HS-5 (cell line): ENCODE data around the gene TM9SF4.
"Not testable (repeated sequence)": the region's sequence is repeated elsewhere in the genome, so short reads cannot be mapped to it uniquely, and the experiment has no call there.

Experiments used
- DNase-seq: peaks from one replicate; pipeline ENCODE4 v3.0.0-alpha.2; 2012; ENCODE audit warnings: low read depth

TM9SF4 gene

DNA sequence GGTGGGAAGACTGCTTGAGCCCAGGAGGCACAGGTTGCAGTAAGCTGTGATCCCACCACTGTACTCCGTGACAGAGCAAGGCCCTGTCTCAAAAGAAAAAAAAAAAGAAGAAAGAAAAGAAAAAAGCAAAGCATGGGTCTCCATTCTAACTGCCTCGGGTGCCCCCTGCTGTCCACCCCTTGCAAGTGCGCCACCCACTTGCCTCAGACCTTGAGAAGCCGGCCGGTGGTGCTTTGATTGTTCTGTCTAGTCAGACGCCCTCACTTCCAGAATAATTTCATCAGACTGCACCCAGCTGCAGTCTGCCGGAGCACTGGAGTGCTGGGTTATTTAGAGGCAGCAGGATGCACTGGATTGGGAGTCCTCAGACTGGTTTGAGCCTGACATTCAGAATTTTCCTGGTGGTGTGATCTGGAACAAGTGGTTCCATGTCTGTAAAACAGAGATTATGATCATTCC is 17.6 kb upstream of the TM9SF4 start:
- DNase-seq: peak; percentile 20

DNA sequence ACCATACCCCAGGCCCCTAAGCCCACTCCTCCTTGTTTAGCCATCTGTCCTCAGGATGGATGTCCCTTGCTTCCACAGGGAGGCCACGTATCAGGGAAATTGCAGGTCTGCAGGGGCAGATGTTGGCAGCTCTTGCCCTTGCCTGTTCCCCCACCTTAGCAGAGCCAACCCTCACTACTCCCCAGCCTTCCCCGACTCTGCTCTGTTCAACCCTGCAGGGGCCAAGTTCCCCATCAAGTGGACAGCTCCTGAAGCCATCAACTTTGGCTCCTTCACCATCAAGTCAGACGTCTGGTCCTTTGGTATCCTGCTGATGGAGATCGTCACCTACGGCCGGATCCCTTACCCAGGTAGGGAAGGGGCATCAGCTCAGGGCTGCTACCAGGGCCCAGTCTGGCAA is 10.7 kb upstream of the TM9SF4 start:
- DNase-seq: no peak

DNA sequence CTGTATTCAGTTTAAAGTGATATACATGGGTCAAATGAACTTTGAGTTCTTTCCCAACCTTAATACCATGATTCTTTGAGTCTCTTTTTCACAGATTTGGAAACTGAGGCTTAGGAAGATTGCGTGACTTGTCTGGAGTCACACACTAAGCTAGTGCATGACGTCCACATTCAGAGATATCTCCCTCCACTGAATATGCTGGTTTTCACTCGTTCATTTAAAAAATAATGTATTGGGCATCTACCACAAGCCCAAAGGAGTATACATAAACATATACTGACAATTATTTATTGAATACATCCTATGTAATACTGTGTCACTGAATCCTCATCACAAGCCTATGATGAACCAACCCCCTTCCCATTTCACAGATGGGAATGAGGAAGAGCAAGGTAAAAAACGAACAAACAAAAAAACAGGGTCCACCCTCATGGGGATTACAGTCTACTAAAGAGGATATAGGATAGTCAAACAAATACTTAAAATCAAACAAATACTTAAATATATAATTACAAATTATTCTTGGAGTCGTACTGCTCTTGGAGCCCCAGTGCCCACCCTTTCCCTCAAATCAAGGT is 611 bp upstream of the TM9SF4 start:
- DNase-seq: no peak

DNA sequence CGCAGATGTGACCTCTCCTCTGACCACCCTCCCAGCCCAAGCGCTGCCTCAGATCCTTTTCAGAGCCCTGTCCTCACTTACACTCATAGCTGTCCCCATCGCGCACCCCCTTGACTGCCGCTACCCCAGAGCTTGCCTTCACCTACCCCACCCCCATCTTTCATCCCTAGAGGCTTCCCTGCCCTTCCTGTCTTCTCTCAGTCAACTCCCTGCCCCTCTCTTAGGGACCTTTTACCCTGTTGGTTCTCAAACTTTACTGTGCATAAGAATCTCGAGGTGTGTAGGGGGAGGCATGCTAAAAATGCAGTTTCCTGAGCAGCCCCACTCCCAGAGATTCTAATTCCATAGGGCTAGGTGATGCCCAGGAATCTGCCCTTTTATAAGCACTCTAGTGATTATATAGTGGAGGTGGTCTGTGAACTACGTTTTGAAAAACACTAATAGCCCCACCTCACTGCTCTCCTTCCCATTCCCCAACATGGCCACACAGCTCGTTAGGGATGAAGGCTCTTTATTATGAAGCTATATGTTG is 725 bp downstream of the TM9SF4 start:
- no peak for DNase-seq

DNA sequence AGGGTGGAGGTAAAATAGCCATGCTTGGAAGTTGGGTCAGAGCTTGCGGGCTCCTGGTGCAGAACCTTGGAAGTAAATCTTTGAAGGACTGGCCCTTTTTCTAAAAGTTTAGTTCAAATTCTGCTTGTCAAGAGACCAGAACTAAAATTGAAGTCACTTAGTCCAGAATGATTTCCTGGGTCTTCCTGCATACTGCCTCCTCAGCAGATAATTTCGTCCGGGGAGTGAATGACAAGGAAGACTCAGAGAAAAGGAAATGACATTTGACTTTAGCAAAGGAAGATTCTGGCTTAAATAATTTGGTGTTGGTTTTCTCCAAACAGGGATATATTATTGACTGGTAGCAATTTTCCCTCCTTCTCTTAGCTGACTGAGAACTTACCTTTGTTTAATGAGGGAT is 1.2 kb downstream of the TM9SF4 start:
- DNase-seq: no peak

DNA sequence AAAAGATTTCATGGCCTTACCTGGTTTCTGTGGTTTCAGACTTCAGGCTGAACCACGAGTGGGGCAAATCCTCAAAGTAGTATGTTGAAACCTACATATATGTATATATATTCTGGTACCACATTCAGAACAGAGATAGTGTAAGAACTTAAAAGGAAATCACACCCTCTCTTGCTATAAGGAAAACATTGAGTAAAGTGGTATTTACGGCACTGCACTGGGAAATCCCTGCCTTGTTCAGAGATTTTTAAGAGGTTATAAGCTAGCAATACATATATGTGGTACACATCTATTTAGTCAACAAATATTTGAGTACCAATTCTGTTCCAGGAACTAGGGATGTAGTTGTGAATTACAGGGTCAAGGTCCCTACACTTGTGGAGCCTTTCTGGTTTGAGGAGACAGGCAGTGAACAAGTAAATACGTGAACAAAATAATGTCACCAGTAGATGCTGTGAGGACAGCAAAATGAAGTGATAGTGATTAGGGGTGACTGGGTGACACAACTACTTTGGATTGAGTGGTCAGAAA is 1.7 kb downstream of the TM9SF4 start:
- DNase-seq: no peak

DNA sequence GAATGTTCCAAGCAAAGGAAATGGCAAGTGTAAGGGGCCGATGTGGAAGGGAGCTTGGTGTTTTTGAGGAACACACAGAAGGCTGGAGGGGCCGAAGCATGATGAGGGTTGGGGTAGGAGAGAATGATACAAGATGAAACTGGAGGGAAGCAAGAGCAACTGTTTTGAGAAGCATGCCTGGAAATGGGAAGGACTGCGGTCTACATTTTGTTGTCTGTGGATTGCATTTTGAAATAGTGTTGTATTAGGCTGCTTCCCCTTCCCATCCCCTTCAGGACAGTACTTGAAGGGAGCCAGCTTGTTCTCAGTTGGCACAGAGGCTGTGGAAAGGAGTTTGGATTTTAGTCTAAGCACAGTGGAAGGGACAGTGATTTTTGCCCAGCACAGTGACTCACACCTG is 2.2 kb downstream of the TM9SF4 start:
- DNase-seq: no peak

DNA sequence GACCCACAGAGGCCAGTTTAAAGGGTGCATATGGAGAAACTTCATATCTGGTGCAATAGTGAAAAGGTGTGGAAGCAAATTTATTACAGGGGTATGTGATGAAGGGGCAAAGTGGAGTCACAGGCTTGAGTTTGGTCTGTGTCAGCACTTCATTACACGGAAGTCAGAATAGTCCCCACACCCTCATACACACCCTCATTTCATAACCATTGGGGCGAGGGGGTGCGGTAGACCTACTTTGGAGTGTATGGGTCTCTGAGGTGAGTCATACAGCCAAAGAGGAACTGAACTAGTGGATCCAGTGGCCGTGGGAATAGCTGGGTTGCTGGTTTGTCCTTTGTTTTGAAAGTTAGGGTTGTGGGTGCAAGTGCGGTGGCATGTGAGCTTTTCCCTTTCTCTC is 3.3 kb downstream of the TM9SF4 start:
- no peak for DNase-seq

DNA sequence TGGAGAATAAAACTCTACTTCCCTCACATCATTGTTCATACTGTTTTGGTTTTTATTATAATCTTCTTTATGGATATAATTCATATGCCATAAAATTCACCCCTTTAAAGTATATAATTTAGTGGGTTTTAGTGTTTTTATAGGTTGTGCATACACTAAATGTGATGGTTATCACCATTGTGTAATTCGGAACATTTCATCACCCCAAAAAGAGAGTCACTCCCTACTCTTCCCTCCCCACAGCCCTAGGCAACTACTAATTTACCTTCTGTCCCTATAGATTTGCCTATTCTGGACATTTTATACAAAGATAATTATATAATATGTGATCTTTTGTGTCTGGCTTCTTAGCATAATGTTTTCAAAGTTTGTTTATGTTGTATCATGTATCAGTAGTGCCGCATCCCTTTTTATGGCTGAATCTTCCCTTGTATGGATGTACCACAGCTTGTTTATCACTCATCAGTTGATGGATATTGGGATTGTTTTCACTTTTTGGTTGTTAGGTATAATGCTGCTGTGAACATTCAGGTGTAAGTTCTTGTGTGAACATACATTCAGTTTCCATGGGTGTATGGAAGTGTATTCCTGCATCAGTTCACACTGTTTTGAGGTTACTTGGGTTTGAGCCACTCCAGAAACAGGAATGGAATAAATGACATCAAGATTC is 4.2 kb downstream of the TM9SF4 start:
- no peak for DNase-seq

DNA sequence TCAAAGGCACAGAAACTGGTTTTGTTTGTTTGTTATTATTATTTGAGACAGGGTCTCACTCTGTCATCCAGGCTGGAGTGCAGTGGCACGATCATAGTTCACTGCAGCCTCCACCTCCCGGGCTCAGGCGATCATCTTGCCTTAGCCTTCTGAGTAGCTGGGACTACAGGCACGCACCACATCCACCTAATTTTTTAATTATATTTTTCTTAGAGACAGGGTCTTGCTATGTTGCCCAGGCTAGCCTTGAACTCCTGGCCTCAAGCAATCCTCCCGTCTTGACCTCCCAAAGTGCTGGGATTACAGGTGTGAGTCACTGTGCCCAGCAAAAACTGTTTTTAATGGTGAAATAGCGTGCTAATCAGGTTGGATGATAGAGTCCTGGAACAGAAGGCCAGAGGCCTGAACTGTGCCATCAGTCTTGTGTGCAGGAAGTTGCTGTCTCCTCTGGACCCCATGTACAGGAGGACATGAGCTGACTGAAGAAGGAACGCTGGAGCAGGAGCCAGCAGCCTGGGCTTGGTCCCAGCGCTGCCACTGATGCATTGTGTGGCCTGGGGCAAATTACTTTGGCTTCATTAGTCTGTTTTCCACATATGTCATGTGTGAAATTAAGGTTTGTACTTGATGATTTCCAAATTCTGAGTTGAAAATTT is 4.9 kb downstream of the TM9SF4 start:
- DNase-seq: no peak

DNA sequence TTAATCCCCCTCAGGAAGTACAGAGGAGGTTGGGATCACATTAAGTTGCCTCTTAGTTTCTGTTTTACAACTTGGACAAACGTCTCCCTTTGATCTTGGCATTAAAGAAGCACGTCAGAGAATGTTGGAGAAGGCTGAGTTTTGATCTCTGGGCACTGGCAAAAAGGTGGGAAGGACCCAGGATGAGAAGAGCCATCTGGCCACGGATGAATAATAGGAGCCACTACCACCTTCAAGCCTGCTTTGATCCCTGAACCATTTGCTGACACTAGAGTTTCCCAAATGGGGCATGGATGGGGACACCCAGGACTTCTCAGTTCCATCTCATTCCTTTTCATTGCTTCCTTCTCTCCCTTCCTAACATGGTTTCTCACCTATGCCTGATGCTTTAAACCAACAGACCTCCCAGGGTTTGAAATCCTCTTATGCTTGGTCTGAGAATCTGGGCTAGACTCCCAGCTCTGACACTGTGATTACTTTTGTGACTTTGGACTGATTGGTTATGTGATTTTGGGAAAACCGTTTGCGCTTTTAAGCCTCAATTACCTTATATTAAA is 5.8 kb downstream of the TM9SF4 start:
- no peak for DNase-seq

DNA sequence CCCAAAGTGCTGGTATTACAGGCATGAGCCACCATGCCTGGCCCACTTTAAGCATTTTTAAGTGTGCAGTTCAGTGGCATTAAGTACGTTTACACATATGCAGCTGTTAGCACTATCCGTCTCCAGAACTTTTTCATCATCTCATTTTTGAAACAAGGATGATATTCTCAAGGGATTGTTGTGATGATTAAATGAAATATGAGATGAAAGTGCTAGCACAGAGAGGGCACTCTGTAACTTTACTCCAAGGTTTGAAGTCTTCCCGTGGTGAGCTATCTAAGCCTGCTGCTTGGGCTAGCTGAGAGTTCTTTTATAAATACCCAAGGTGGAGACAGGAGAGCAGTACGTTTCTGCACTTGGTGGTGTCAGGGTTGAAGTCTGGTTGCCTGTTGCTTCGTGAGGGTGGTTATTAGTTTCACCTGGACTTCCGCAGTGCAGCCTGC is 6.6 kb downstream of the TM9SF4 start:
- DNase-seq: no peak

DNA sequence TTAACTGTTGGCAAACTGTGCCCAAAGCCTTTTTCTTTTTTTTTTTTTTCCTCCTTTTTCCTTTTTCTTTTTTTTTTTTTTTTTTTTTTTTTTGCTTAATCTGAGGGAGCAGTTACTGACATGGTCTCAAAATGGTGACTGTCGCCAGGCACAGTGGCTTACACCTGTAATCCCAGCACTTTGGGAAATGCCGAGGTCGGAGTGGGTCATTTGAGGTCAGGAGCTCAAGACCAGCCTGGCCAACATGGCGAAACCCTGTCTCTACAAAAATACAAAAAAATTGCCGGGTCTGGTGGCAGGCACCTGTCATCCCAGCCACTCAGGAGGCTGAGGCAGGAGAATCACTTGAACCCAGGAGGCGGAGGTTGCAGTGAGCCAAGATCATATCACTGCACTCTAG is 7.3 kb downstream of the TM9SF4 start:
- not testable (repeated sequence) for DNase-seq

DNA sequence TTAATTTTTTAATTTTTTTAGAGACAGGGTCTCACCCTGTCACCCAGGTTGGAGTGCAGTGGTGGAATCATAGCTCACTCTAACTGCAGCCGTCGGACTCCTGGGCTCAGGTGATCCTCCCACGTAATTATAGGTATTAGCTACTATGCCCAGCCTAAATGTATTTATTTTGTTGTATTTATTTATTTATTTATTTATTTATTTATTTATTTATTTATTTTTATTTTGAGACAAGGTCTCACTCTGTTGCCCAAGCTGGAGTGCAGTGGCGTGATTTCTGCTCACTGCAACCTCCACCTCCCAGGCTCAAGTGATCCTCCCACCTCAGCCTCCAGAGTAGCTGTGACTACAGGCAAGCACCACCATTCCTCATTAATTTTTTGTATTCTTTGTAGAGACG is 8.9 kb downstream of the TM9SF4 start:
- DNase-seq: not testable (repeated sequence)

DNA sequence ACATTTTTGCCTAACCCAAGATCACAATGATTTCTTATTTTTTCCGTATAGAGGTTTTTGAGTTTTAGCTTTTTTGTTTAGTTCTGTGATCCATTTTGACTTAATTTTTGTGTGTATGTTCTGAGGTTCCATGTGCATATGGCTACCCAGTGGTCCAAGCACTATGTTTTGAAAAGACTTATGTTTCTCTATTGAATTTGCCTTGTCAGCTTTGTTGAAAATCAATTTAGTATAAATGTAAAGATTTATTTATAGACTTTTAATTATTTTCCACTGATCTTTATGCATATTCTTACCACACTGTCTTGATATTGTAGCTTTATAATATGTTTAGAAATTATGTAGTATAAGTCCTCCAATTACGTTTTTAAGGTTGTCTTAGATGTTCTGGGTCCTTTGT is 10.2 kb downstream of the TM9SF4 start:
- DNase-seq: no peak

DNA sequence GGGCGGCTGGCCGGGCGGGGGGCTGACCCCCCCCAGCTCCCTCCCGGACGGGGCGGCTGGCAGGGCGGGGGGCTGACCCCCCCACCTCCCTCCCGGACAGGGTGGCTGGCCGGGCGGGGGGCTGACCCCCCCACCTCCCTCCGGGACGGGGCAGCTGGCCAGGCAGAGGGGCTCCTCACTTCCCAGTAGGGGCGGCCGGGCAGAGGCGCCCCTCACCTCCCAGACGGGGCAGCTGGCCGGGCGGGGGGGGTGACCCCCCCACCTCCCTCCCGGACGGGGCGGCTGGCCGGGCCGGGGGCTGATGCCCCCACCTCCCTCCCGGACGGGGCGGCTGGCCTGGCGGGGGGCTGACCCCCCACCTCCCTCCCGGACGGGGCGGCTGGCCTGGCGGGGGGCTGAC is 12.4 kb downstream of the TM9SF4 start:
- not testable (repeated sequence) for DNase-seq

DNA sequence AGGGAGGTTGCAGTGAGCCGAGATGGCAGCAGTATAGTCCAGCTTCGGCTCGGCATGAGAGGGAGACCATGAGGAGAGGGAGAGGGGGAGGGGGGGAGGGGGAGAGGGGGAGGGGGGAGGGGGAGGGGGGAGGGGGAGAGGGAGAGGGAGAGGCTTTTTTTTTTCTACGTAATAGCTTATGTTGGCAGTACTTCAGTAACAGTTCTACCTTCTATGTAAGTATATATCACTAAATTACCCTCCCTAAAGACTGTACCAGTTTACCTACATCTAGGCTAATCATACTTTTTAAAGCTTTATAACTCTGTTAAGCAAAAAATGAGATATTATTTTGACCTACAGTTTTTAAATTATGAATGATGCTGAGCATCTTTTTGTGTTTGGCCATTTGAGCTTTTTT is 13.6 kb downstream of the TM9SF4 start:
- no peak for DNase-seq

DNA sequence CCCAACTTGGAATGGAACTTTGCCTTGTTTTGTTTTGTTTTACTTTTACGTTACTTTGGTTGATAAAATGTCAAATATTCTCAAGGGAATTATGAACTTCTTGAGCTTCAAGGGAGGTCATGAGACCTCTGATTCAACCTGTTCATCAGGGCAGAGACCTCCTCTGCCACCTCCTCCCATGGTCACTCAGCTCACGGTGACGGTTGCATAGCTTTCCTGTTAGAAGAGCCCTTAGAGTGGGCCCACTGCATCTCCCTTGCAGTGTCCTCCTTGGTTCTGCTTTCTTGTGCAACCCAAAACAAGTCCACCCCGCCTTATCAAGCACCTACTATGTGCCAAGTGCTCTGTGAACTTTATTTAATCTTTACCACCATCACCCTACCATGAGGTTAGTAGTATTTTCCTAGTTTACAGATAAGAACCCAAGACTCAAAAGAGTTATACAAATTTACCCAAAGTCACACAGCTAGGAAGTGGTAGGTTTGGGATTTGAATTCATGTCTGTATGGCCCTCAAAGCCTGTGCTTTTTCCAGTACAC is 15.5 kb downstream of the TM9SF4 start:
- no peak for DNase-seq

DNA sequence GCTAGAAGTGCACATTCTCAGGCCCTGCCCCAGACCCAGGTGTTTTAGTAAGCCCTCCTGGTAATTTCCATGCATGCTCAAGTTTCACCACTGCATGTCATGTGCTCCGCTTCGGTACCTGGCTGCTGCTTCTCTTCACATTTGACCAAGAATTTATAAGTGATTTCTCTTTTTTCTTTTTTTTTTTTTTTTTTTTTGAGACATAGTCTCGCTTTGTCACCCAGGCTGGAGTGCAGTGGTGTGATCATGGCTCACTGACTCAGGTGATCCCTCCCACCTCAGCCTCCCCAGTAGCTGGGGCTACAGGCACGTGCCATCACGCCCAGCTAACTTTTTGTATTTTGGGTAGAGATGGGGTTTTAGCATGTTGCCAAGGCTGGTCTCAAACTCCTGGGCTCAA is 16.0 kb downstream of the TM9SF4 start:
- no peak for DNase-seq

DNA sequence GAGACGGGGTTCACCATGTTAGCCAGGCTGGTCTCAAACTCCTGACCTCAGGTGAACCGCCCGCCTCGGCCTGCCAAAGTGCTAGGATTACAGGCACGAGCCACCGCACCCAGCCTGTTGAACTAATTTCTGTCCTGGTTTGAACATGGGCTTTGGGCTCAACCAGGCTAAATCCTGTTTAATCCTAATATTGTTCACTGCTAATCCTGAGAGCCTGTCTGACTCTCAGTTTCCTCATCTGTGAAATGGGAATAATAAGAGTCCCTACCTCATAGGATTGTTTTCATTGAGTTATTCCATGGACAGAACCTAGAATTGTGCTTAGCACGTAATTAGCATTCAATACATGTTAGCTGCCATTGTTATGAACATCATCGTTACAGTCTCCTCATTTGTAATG is 17.4 kb downstream of the TM9SF4 start:
- no peak for DNase-seq

DNA sequence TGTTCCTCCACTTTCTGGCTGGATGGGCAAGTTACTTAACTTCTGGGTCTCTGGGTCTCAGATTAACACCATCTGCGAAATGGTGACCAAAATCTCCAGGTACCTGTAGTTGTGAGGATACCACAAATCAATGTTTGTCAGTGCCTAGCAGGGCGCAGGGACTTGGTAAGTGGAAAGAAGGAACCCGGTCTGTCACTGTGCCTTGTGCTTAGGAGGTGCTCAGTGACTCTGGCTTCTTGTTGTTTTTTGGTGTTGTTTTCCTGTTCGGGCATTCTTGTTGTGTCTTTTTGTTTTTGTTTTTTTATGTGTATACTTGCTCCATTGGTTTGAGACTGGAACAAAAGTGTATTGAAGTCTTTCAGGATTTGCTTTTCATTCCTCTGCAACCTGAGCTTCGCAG is 17.8 kb downstream of the TM9SF4 start:
- no peak for DNase-seq

DNA sequence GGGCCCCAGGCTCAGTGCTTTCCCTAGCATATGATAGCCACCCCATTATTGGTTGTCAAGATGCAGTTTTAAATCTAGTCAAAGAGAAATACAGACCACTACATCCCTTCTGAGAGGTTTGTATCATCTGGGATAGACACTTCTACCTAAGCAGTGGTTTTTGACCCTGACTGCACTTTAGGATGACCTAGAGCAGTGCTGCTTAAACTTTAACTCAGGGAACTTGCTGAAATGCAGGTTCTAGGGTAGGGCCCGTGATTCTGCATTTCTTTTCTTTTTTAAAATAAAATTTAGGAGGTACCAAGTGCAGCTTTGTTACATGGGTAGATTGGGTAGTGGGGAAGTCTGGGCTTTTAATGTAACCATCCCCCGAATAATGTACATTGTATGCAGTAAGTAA is 18.7 kb downstream of the TM9SF4 start:
- DNase-seq: no peak

DNA sequence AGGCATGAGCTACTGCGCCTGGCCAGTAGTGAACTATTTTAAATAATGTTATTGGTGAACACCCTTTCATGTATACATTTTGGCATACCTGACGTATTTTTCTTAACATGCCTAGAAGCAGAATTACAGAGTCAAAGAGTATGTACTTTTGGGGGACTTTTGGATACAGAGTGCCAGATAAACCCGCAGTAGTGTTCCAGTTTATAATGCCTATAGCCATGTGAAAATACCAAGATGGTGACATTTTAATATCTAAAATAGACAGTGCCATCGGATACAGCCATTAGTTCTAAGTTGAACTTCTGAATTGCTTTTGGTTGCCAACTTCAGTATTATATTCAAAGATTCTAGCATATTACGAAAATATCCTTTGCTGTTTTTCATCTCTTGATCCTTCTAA is 20.3 kb downstream of the TM9SF4 start:
- DNase-seq: no peak
